GM10266 (cell line): ENCODE results near the gene ASB2.

Source experiments
- DNase-seq: peaks from one replicate; pipeline ENCODE4 v3.0.0; 2012; ENCODE audit errors: extremely low spot score
- TF ChIP-seq, protein P1 (sequence below): IDR thresholded peaks from 2 replicates; pipeline ENCODE4 v1.5.1; 2012; ENCODE audit warnings: mild to moderate bottlenecking, low read depth; ENCODE audit not compliant: control insufficient read depth, insufficient read depth; ENCODE audit errors: missing control alignments

Gene ASB2

DNA sequence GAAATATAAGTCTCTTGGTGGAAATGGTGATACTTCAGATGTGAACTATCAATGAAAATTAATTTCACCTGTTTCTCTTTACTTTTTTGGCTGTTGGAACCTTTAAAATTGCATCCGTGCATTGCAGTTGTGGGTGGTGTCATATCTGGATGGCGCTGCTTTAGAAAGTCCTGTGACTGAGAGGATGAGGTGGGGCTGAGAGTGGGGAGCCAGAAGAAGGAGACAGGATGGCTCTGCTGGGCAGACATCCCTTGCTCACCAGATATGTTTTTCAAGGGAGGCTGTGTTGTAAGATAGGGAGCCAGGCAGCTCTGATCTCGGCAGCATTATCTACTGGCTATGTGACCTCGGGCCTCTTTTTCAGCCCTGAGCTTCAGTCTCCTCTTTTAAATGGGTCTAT is 12.7 kb downstream of the ASB2 start:
- DNase-seq, result no peak
- TF ChIP-seq, protein P1, sequence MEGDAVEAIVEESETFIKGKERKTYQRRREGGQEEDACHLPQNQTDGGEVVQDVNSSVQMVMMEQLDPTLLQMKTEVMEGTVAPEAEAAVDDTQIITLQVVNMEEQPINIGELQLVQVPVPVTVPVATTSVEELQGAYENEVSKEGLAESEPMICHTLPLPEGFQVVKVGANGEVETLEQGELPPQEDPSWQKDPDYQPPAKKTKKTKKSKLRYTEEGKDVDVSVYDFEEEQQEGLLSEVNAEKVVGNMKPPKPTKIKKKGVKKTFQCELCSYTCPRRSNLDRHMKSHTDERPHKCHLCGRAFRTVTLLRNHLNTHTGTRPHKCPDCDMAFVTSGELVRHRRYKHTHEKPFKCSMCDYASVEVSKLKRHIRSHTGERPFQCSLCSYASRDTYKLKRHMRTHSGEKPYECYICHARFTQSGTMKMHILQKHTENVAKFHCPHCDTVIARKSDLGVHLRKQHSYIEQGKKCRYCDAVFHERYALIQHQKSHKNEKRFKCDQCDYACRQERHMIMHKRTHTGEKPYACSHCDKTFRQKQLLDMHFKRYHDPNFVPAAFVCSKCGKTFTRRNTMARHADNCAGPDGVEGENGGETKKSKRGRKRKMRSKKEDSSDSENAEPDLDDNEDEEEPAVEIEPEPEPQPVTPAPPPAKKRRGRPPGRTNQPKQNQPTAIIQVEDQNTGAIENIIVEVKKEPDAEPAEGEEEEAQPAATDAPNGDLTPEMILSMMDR, result no peak

DNA sequence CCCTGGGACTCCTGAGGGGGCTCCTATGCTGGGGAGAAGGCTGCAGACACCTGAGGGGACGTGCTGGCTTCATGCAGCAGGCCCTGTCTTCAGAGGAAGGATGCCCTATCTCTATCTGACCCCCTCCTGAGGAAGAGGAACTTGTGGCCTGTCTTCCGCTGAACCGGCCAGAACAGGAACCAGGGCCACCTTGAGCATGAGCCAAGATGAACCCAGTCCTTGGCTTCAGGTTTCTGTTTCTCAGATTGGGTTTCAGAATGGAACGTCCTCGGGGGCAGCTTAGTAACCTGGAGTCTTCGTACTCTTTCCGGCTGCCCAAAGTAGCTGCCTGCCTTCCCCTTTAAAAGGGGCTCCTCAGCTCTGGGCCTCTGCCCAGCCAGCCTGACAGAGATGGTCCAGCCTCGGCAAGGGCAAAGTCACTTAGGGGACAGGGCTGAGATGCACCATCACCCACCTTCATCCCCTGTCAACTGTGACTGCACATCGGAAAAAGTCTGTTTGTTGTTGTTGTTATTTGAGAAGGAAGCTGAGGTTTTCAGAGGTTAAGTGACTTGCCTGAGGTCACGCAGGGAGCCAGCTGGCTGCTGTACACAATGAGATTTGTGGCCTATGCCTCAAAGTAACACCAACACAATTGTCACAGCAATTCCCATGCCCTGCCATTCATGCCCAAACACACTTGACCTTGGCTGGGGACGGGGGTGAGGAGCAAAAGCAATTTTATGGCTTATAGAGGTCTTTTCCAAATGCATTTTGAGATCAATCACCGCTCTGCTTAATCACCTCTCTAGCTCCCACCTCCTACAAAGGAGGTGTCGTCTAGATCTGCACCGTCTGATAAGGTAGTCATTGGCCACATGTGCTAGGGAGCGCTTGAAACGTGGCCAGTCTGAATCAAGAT is 13.4 kb downstream of the ASB2 start:
- peak; percentile 56 for DNase-seq
- TF ChIP-seq, protein P1, result no peak

- no peak for DNase-seq
- TF ChIP-seq, protein P1, result no peak
These were observed 14.8 kb downstream of the ASB2 start for GRCh38 chr14:93961620-93962019.

DNA sequence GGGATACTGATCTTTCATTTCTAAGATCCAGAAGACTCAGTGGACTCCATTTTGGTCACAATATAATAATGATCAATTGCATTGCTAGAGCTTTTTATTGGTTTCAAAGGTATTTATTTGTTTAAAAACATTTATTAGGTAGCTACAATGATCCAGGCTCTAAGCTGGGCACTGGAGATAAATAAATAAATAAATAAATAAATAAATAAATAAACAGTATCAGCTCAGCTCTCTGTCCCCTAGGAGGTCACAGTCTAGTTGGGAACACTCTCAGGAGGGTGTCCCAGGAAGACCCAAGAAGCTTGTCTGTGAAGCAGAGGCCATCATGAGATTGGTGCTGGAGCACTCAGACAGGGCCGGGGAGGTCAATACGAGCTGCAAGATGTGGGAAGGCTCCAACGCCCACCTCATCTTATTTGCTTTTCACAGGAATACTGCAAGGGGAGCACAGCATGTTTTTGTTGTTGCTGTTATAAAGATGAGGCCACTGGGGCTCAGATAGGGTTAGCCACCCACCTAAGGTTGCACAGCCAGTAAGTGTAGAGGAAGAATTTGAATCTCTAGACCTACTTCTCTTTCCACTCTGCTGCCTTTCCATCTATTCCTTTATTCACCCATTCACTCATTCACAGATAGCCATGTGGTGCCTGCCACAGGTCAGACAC is 15.5 kb downstream of the ASB2 start:
- DNase-seq, result no peak
- TF ChIP-seq, protein P1, result no peak

GRCh38 chr14:93960108-93960475 is 16.3 kb downstream of the ASB2 start:
- DNase-seq, result no peak
- TF ChIP-seq, protein P1, result no peak

- peak; percentile 87 for DNase-seq
- TF ChIP-seq, protein P1, result no peak
These were observed 16.9 kb downstream of the ASB2 start for GRCh38 chr14:93959239-93960107.
